ENCODE results near the gene SLC44A3. TPM values are rescaled to one million over a fixed set of nuclear protein-coding genes. Genes with fewer than 3 reads are reported as not detected.

The SLC44A3 gene
- total RNA-seq, 3 donors from 2014 or later, result 0.30 TPM; not detected in 2

DNA sequence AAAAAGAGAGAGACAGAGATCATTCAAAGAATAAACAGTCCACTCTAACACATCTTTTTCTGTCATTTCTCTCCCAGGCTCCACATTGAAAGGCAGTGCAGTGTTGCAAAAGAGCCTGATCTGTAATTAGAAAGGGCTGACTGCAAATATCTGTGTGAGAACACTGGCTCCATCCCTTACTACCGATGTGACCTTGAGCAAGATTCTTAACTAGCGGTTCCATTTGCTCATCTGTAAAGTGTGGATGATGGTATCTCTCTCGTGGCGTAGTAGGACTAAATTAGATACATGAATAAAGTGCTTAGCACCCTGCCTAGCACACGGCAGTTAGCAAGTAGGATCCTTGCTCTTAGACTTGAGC is 26.9 kb upstream of the SLC44A3 start:
- Mint-ChIP-seq H3K4me3 (no peak overlapping the region), H3K36me3 (ENCODE audit: insufficient read depth) (no peaks in the 10 kb centered on the region), H3K27me3 (ENCODE audit: low read depth) (peaks cover 3% of the 10 kb centered on the region), H3K9me3 (no peaks in the 10 kb centered on the region), H3K4me1 (ENCODE audit: low read depth) (peaks cover 7% of the 10 kb centered on the region)
- DNase-seq, result no peak
- ATAC-seq, result no peak

DNA sequence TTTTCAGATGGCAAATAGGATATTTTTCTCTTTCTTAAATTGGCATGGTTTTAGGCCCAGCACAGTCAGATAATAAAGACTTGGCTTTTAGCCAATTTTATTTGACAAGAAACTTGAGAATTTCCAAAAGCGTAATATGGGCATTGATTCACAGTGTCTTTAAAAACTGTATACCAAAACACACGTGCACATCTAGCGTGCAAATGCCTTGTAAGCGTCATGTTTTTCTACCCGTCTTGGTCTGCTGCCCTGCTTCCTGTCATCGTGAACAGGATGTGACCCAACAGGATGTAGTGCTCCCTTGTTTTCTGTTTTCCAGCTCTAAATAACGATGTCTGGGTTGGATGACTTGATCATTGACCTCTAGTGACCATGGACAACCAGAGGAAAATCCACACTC is 24.7 kb upstream of the SLC44A3 start:
- no peaks in the 10 kb centered on the region for H3K36me3 Mint-ChIP-seq (ENCODE audit: insufficient read depth)
- H3K4me1 Mint-ChIP-seq (ENCODE audit: low read depth), result peaks cover 7% of the 10 kb centered on the region
- no peak for DNase-seq
- no peak overlapping the region for H3K4me3 Mint-ChIP-seq
- no peak for ATAC-seq
- no peaks in the 10 kb centered on the region for H3K27me3 Mint-ChIP-seq (ENCODE audit: low read depth)
- H3K9me3 Mint-ChIP-seq, result no peaks in the 10 kb centered on the region

DNA sequence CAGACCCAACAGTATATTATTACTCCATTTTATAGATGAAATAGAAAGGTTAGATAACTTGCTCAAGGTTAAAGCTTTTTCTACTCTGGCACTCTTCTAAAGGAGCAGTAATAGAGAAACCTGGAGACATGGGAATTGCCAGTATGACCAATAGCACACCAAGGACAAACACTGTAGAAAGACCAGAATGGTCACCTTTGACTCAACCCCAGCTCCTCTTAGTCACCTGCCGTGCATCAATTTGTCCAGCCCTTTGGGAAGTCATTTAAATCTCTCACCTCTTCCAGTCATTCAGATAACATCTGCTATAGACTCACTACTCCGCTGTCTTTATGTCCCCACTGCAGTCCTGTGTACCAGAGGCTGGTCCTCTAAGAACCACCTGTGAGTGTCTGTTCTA is 23.9 kb upstream of the SLC44A3 start:
- H3K27me3 Mint-ChIP-seq (ENCODE audit: low read depth), result no peaks in the 10 kb centered on the region
- H3K4me1 Mint-ChIP-seq (ENCODE audit: low read depth), result peaks cover 7% of the 10 kb centered on the region
- H3K9me3 Mint-ChIP-seq, result no peaks in the 10 kb centered on the region
- DNase-seq (no peak), ATAC-seq (no peak)
- no peak overlapping the region for H3K4me3 Mint-ChIP-seq
- H3K36me3 Mint-ChIP-seq (ENCODE audit: insufficient read depth), result no peaks in the 10 kb centered on the region

DNA sequence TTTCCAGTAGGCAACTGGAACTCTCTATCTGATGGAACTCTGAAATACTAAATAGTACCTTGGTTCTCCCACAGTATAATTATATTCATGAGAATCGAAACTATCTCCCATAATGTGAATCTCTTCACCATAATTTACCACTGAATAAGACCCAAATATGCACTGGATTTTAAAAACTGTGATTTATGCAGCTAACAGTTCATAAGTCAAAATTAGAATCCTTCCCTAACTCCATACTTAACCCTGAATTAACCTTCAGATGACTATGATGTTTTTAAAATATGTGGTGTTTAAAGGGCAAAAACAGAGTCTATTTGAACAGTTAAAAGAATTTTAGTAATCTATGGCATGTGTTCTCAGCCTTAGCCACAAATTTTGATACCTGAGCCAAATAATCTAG is 22.9 kb upstream of the SLC44A3 start:
- Mint-ChIP-seq H3K36me3 (ENCODE audit: insufficient read depth) (no peaks in the 10 kb centered on the region), H3K9me3 (no peaks in the 10 kb centered on the region), H3K4me3 (no peak overlapping the region), H3K27me3 (ENCODE audit: low read depth) (no peaks in the 10 kb centered on the region), H3K4me1 (ENCODE audit: low read depth) (peaks cover 9% of the 10 kb centered on the region)
- ATAC-seq (no peak), DNase-seq (no peak)

DNA sequence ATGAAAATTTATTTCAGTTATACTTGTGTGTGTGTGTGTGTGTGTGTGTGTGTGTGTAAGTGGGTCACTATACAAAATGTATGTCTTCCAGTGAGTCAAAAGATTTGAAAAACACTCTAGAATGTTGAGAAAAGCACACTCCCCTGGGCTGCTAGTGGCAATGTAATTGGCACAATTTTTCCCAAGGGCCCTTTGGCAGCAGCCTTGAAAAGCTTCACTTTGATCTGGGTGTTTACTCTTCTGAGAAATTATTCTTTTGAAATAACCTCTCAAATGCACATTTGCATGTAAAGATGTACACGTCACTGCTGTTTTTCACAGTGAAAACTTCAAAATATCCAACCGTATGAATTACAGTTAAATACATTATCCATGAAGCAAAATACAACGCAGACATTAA is 22.1 kb upstream of the SLC44A3 start:
- Mint-ChIP-seq H3K27me3 (ENCODE audit: low read depth) (no peaks in the 10 kb centered on the region), H3K4me3 (no peak overlapping the region), H3K9me3 (no peaks in the 10 kb centered on the region), H3K4me1 (ENCODE audit: low read depth) (peaks cover 9% of the 10 kb centered on the region), H3K36me3 (ENCODE audit: insufficient read depth) (no peaks in the 10 kb centered on the region)
- ATAC-seq (no peak), DNase-seq (no peak)

DNA sequence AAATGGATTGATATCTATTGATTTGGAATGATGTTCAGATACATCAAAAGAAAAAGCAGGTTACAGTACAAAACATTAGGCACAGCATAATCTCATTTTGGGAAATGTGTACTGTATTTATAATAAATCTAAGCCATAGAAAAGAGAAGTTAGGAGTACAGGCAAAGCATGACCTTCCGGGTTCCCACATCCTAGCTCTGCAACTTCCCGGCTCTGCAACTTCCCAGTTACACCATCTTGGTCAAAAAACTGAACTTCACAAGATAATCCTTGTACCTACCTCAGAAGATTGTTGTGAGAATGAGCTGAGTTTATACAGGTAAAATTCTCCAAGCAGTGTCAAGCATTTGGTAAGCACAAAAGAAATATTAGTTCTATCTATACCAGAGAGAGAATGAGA is 21.7 kb upstream of the SLC44A3 start:
- Mint-ChIP-seq H3K27me3 (ENCODE audit: low read depth) (no peaks in the 10 kb centered on the region), H3K9me3 (no peaks in the 10 kb centered on the region), H3K4me3 (no peak overlapping the region), H3K36me3 (ENCODE audit: insufficient read depth) (no peaks in the 10 kb centered on the region), H3K4me1 (ENCODE audit: low read depth) (peaks cover 9% of the 10 kb centered on the region)
- no peak for ATAC-seq
- no peak for DNase-seq

DNA sequence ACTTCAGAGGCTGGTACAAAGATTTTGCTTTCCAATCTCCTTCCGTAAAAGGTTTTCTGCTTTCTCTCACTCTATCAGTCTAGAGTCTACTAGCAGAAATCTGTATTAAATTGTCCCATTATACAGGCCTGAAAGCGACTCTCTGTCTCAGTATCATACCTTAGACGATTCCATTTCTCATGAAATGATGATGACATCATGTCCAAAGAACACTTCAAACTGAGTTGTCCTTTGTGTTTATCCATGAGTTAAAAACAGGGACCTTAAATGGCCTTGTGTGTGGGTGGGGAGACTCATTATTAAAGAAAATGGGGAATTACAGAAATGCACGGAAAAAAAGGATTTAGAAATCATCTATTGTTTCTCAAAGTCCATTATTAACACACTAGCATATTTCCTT is 21.0 kb upstream of the SLC44A3 start:
- H3K4me3 Mint-ChIP-seq, result no peak overlapping the region
- H3K27me3 Mint-ChIP-seq (ENCODE audit: low read depth), result no peaks in the 10 kb centered on the region
- no peaks in the 10 kb centered on the region for H3K36me3 Mint-ChIP-seq (ENCODE audit: insufficient read depth)
- ATAC-seq, result no peak
- H3K9me3 Mint-ChIP-seq, result no peaks in the 10 kb centered on the region
- DNase-seq, result no peak
- H3K4me1 Mint-ChIP-seq (ENCODE audit: low read depth), result peaks cover 9% of the 10 kb centered on the region

DNA sequence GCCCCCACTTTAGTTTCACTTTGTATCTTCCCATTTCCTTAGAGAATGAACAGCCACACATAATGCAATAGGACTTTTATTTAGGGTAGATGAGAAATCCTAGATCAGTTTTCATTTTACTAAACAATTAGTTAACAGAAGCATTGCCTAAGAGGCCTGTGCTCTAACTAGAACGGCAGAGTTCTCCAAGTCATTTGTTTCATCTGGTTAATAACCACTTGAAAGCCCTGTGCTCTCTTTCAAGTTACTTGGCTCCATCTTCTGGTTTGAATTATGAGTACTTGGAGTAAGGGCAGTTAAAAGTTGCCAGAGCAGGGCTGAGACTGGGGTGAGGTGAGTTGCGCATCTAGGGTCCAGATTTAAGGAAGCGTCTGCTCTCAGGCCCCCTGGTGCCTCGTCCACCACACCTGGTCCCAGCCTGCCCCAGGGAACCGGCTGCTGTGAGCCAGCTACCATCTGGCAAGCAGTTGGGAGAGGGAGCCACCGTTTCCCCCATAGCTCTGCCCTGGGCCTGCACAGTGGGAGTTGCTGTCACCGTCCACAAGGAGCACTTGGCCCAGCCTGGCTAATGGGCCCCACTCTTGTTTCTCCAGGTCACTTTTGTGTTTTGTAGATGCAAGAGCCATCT is 18.1 kb upstream of the SLC44A3 start:
- Mint-ChIP-seq H3K27me3 (ENCODE audit: low read depth) (peaks cover 1% of the 10 kb centered on the region), H3K9me3 (no peaks in the 10 kb centered on the region), H3K4me3 (peak overlapping the region; percentile 1), H3K36me3 (ENCODE audit: insufficient read depth) (no peaks in the 10 kb centered on the region), H3K4me1 (ENCODE audit: low read depth) (peaks cover 7% of the 10 kb centered on the region)
- peak; percentile 30 to 35 for ATAC-seq
- no peak for DNase-seq

DNA sequence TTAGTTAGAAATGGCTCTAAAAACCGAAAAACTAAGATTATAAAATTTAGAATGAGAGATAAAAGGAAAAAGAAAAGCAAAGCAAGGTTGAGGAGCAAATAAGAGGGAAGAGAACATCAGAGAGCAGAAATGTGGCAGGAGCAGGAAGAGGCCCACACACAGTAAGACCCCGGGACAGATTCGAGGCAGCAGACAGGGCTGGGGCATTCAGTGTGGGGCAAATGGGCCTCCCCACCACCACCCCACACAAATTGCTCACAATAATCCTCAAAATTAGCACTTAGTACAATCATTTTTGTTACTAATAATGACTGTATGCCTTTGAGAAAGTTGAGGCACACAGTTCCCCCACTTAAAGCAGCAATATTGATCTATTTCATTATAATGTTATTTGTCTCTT is 17.1 kb upstream of the SLC44A3 start:
- no peaks in the 10 kb centered on the region for H3K36me3 Mint-ChIP-seq (ENCODE audit: insufficient read depth)
- H3K4me3 Mint-ChIP-seq, result no peak overlapping the region
- H3K4me1 Mint-ChIP-seq (ENCODE audit: low read depth), result peaks cover 7% of the 10 kb centered on the region
- DNase-seq, result no peak
- no peaks in the 10 kb centered on the region for H3K9me3 Mint-ChIP-seq
- ATAC-seq, result no peak
- H3K27me3 Mint-ChIP-seq (ENCODE audit: low read depth), result peaks cover 1% of the 10 kb centered on the region

DNA sequence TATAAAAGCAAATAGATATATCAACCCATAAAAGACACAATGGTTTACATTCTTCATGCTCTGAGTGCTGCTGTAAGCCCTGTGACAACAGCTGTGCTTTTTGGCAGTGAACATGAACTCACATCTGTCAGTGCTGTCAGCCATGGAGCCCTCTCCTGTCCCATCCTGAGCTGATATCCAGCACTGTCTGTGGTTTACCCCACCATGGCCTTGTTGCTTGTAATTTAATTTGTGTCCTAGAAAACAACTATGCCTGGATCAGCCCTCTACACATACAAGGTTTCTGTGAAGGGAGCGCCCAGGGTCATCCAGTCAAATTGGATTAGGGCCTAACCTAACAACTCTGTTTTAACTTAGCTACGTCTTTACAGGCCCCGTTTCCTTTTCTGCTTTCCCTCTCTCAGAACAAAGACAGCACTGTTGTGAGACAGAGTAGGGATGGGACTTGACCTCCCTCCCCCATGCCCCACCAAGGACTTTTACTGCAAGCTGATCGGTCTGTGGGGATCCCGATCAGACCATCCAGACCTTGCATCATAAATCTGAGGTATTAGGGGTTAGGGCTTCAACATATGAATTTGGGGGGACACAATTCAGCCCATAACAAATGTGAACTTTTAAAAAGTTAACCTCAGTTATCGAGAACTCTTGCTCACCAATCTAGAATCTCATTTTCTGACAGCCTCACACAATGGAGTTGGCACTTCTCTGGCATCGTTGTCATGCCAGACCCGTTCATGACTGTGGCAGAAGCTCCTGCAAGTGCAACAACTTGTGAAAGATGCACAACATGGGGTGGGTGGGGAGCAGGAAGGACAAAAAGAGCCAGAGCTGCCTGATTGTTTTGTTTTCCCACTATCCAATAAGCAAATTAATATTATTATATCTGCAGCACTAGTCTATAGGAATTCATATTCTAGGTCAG is 16.4 kb upstream of the SLC44A3 start:
- Mint-ChIP-seq H3K36me3 (ENCODE audit: insufficient read depth) (no peaks in the 10 kb centered on the region), H3K4me3 (no peak overlapping the region), H3K9me3 (no peaks in the 10 kb centered on the region), H3K27me3 (ENCODE audit: low read depth) (peaks cover 1% of the 10 kb centered on the region), H3K4me1 (ENCODE audit: low read depth) (peaks cover 7% of the 10 kb centered on the region)
- no peak for DNase-seq
- no peak for ATAC-seq

DNA sequence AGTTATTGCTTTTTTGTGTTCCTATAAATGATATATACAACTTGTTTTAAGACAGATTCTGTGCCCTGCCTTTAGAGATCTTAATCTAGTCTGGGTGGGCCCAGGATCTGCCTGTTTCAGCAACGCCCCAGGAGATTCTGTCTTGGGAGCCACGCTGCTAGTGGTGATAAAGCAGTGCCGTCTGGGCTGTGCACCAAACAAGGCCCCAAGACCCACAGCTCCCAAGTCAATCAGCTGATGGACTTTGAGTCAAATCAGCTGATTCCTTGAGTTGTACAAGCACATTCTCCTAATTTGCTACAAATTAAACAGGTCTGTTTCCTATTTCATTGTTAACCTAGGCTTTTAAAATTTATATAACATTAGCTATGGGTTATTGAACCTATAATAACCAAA is 15.7 kb upstream of the SLC44A3 start:
- Mint-ChIP-seq H3K27me3 (ENCODE audit: low read depth) (peaks cover 1% of the 10 kb centered on the region), H3K4me1 (ENCODE audit: low read depth) (peaks cover 7% of the 10 kb centered on the region), H3K36me3 (ENCODE audit: insufficient read depth) (no peaks in the 10 kb centered on the region), H3K9me3 (no peaks in the 10 kb centered on the region), H3K4me3 (no peak overlapping the region)
- ATAC-seq, result no peak
- no peak for DNase-seq

DNA sequence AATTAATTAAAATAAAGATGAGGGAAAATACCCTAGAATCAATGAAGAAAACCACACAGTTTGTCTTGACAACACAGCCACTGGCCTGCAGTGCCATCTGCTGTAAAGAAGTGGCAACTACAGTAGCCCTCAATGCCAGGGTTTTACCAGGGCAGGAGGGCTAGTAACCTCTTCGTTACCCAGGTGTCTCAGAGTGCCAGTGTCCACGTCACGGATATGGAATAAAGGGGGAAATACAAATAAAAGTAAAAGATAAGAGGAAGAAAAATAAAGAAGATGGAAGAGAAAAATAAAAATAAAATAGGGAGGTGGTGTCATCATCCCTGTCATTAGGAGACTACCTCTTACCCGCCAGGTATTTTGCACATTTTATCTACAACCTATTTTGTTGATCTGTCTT is 14.2 kb upstream of the SLC44A3 start:
- Mint-ChIP-seq H3K4me3 (no peak overlapping the region), H3K9me3 (no peaks in the 10 kb centered on the region), H3K27me3 (ENCODE audit: low read depth) (peaks cover 1% of the 10 kb centered on the region), H3K4me1 (ENCODE audit: low read depth) (peaks cover 7% of the 10 kb centered on the region), H3K36me3 (ENCODE audit: insufficient read depth) (no peaks in the 10 kb centered on the region)
- ATAC-seq (peak in 1 of 2 donors; percentile 47), DNase-seq (peak; percentile 27)

DNA sequence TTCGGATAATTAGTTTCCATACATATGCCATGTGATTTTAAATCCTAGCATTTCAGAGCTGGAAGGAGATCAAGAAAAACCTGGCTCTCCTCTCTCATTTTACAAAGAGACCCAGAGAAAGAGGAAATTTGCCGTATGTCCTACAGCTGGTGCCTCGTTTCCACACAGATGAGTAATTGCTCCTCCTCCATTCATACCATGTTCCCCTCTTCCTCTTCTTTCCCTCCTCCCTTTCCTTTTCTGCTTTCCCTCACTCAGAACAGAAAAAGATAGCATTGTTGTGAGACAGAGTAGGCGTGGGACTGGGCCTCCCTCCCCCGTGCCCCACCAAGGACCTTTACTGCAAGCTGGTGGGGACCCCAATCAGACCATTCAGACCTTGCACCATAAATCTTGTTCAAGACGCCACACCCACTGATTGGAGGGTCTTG is 13.7 kb upstream of the SLC44A3 start:
- Mint-ChIP-seq H3K36me3 (ENCODE audit: insufficient read depth) (no peaks in the 10 kb centered on the region), H3K4me1 (ENCODE audit: low read depth) (peaks cover 7% of the 10 kb centered on the region), H3K27me3 (ENCODE audit: low read depth) (peaks cover 1% of the 10 kb centered on the region), H3K9me3 (no peaks in the 10 kb centered on the region), H3K4me3 (no peak overlapping the region)
- ATAC-seq (no peak), DNase-seq (no peak)

DNA sequence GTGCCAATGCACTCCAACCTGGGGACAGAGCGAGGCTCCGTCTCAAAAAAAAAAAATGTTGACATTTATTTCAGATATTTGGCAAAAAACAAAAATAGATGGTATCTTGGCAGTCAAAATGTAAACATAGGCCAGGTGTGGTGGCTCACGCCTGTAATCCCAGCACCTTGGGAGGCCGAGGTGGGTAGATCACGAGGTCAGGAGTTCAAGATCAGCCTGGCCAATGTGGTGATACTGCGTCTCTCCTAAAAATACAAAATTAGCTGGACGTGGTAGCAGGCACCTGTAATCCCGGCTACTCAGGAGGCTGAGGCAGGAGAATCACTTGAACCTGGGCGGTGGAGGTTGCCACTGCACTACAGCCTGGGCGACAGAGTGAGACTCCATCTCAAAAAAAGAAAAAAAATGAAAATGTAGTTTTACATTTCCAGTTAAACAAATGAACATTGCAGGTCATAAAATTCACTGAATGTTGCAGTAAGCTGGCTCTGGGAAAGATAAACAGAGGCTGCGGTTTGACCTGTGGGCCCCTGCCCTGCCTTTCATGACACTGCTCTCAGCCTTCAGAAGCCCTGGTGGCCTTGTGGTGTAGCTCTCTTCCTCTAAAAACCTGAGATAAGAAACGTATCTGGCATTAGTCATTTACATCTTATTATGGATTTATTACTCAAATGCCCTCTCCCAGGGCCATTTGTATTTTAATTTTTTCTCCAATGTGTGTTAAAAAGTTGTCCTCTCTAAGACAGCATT is 12.2 kb upstream of the SLC44A3 start:
- peak in 1 of 2 donors; percentile 41 for ATAC-seq
- DNase-seq, result no peak

More for the DNA sequence above, 12.2 kb upstream of the SLC44A3 start:
- peaks cover 1% of the 10 kb centered on the region for H3K27me3 Mint-ChIP-seq (ENCODE audit: low read depth)
- H3K9me3 Mint-ChIP-seq, result peaks cover 4% of the 10 kb centered on the region
- H3K4me3 Mint-ChIP-seq, result no peak overlapping the region
- peaks cover 1% of the 10 kb centered on the region for H3K4me1 Mint-ChIP-seq (ENCODE audit: low read depth)
- H3K36me3 Mint-ChIP-seq (ENCODE audit: insufficient read depth), result no peaks in the 10 kb centered on the region
